22Rv1 (cell line): ENCODE results near the gene ZGLP1.

Experiments
- H3K27ac ChIP-seq: fragments of 450-650 bp; 2 replicates; pipeline ENCODE4 v1.5.1; 2017
- ZFX ChIP-seq: fragments of 450-650 bp; IDR thresholded peaks from 2 replicates; pipeline ENCODE4 v1.6.1; 2017; ENCODE audit warnings: antibody characterized with exemption, borderline replicate concordance
- TF ChIP-seq, protein P1 (sequence below): fragments of 450-650 bp; IDR thresholded peaks from 2 replicates; pipeline ENCODE4 v1.5.1; 2017; ENCODE audit warnings: mild to moderate bottlenecking

Gene ZGLP1

DNA sequence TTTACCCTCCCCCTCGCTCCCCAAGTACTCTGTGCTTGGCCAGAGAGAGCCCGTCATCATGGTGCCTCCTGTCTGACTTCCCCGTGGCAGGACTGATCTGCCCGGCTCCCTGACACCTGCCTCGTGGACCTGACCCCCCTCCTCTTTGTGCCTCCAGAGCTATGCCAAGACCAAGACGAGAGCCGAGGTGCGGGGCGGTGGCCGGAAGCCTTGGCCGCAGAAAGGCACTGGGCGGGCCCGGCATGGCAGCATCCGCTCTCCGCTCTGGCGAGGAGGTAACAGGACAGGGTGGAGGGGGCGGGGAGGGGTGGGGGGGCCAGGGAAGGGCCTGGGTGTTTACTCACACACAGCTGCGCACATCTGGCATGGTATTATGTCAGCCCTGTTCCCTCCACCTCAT is 53.1 kb downstream of the ZGLP1 start:
- no peak overlapping the region for H3K27ac ChIP-seq
- TF ChIP-seq, protein P1, sequence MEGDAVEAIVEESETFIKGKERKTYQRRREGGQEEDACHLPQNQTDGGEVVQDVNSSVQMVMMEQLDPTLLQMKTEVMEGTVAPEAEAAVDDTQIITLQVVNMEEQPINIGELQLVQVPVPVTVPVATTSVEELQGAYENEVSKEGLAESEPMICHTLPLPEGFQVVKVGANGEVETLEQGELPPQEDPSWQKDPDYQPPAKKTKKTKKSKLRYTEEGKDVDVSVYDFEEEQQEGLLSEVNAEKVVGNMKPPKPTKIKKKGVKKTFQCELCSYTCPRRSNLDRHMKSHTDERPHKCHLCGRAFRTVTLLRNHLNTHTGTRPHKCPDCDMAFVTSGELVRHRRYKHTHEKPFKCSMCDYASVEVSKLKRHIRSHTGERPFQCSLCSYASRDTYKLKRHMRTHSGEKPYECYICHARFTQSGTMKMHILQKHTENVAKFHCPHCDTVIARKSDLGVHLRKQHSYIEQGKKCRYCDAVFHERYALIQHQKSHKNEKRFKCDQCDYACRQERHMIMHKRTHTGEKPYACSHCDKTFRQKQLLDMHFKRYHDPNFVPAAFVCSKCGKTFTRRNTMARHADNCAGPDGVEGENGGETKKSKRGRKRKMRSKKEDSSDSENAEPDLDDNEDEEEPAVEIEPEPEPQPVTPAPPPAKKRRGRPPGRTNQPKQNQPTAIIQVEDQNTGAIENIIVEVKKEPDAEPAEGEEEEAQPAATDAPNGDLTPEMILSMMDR, result no peak
- TF ChIP-seq ZFX, result no peak

DNA sequence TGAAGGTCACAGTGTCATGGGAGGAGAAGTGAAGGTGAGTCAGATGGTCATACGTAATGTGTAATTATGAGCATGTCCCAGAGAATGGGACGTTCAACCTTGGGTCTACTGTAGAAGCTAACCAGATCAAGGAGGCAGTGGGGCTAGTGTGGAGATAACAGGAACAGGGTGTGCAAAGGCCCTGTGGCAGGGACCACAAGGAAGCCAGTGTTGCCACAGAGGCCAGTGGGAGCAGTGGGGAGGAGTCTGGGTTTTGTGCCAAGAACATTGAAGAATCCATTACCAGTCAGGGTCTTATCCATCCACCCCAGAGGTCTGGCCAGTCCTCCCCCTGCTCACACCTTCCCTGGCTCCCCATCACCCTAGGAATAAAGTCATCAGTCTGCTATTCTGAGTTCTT is 54.3 kb downstream of the ZGLP1 start:
- TF ChIP-seq, protein P1, result no peak
- TF ChIP-seq ZFX, result no peak
- no peak overlapping the region for H3K27ac ChIP-seq
